Right kidney (tissue), 1 donor: Measurements from ENCODE around the gene DPYSL5.

Source experiments
- DNase-seq: peaks from one replicate; pipeline ENCODE4 v3.0.0-alpha.2; 2016

DPYSL5 gene

DNA sequence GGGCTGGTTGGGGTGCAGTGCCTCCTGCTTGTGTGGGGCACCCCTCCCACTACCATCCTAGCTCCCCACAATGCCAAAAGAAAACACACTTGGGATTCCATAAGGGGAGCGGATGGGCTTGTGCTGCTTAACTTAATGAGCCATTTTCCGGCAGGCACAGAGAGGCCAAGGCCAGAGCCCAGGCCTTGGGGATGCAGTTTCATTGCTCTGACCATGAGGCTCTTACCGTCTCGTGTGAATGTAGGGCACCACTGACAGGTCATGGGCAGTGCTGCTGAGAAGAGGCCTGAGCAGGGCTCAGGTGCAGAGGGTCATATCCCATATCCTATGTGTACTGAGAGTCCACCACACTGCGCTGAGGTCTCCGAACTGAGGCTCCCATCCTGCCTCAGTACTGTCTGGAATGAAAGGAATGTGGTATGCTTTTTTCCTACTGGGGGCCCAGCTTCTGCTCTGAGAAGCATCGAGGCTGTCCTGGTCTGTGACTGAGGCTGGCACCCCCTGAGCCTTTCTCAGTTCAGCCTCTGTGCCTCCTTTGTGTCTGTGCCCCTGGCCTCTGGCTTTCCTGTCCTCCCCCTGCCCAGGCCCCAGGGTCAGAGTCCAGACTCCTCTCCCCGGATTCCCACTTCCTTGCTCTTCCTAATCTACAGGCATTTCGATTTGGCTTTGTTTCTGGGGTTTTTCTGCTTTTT is 77.3 kb downstream of the DPYSL5 start:
- DNase-seq = no peak

GRCh38 chr2:26927221-26927620 is 79.3 kb downstream of the DPYSL5 start:
- DNase-seq = no peak

GRCh38 chr2:26932974-26933373 is 85.0 kb downstream of the DPYSL5 start:
- DNase-seq = no peak

DNA sequence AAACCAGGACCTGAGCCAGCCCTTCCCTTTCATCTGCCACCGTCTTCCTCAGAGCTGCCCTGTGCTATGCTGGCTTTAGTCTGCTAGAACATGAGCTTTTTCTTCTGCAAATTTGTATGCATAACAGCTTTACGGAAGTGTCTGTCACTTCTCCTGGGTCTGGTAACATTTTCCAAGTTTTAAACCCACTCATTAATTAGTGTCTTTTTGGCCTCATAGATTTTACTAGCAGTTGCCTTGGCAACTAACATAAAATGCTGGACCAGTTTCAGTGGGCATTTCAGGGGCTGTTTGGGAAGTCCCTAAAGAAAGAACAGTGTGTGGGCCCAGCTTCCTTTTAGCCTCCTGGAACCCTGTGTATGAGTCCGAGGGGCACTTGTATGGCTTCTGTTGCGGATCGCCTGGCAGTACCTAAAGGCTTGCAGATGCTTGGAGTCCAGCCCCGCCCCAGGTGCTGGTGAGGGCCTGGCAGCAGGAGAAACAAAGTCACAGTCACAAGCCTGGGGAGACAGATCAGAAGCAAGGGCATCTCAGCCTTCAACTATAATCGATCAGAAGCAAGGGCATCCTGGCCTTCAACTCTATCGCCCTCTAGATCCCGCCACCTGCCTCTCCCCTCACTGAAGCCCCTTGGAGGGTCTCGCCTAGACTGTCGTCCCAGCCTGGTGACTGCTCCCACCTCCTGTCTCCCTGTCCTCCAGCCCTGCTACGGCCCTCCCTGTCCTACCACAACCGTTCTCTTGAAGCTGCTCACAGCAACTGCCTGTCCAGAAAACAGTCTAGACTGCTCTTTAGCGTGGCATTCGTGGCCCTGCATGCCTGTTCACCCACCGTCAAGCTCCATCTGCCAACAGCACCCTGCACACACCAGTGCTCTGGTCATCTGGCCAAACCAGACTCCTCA is 85.8 kb downstream of the DPYSL5 start:
- no peak for DNase-seq

DNA sequence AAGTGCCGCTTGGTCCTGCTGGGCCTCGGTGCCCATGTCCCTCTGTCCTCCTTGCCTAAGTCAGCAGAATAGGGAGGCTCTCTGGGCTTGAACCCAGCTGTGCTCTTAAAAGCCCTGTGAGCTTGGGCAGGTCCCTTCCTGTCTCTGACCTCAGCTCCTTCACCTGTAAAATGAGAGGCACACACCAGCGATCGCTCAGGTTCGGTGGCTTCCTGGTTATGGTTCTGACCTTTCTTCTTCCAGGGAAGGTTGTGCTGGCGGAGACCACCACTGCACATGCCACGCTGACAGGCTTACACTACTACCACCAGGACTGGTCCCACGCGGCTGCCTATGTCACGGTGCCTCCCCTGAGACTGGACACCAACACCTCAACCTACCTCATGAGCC is 86.4 kb downstream of the DPYSL5 start:
- DNase-seq = no peak

- DNase-seq = no peak
These were observed 87.1 kb downstream of the DPYSL5 start for GRCh38 chr2:26934985-26935384.

DNA sequence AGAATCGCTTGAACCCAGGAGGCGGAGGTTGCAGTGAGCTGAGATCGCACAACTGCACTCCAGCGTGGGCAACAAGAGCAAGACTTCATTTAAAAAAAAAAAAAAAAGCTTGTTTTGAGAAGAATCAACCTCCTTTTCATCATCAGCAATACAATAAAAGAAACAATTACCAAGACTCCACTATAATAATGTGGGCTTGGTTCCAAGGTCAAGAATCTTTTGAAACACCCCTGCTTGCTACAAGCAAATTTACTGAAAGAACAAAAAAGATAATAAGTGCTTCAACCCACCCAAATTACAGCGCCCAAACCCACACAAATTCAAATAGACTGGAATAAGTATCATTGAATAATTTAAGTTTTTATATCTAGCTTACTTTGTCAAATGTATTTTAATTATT is 88.9 kb downstream of the DPYSL5 start:
- no peak for DNase-seq

DNA sequence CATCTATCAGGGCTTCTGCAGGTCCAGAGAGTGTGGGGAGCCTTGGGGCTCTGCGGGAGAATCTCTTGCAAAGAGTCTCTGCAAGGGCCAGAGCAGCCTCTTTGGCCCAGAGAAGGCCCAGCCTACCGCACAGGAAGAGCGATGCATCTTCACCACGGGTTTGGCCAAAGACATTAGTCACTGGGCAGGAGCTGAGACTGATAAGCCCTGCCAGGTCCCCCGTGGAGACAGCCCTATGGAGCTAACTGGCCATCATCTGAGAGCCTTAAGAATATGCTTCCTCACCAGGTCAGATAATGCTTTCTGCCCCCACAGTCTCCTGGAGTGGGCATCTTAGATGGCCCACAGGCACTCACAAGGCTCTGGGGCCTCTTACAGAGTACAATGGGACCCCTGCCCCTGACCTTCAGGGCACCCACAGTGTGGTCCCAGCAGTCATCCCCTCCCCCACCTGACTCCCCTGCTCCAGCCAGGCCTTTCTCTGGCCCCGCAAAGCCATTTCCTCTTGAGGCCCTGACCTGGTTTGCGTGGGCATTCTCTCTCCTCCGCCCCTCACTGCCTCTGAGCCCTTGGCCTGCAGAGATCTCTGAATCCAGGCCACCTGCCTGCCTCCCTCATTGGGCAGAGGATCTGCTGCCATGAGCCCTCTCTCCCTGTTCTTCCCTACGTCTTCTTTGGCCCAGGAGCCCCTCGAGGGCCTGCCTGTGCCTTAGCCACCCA is 90.6 kb downstream of the DPYSL5 start:
- no peak for DNase-seq

- no peak for DNase-seq
These were observed 92.1 kb downstream of the DPYSL5 start for GRCh38 chr2:26940001-26940400.

DNA sequence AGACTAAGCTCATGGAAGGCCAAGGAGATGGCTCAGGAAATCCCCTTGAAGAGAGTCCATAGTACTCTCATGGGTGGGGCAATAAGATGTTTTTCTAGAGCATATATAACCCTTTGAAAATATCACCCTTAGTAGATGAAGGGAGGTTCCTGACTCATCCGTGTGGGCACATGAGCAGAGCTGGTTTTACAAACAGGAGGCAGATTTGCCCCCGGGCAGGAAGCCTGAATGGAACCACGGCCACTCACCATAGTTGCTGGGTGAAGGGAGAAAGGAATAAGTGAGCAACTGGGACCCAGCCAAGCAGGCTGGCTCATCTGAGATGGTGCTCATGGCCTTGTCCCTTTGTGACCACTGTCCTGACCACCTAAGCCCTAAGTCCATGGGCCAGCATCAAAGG is 93.6 kb downstream of the DPYSL5 start:
- DNase-seq = no peak

GRCh38 chr2:26942543-26943295 is 94.8 kb downstream of the DPYSL5 start:
- DNase-seq = peak; percentile 54

GRCh38 chr2:26945991-26946750 is 98.2 kb downstream of the DPYSL5 start:
- no peak for DNase-seq

DNA sequence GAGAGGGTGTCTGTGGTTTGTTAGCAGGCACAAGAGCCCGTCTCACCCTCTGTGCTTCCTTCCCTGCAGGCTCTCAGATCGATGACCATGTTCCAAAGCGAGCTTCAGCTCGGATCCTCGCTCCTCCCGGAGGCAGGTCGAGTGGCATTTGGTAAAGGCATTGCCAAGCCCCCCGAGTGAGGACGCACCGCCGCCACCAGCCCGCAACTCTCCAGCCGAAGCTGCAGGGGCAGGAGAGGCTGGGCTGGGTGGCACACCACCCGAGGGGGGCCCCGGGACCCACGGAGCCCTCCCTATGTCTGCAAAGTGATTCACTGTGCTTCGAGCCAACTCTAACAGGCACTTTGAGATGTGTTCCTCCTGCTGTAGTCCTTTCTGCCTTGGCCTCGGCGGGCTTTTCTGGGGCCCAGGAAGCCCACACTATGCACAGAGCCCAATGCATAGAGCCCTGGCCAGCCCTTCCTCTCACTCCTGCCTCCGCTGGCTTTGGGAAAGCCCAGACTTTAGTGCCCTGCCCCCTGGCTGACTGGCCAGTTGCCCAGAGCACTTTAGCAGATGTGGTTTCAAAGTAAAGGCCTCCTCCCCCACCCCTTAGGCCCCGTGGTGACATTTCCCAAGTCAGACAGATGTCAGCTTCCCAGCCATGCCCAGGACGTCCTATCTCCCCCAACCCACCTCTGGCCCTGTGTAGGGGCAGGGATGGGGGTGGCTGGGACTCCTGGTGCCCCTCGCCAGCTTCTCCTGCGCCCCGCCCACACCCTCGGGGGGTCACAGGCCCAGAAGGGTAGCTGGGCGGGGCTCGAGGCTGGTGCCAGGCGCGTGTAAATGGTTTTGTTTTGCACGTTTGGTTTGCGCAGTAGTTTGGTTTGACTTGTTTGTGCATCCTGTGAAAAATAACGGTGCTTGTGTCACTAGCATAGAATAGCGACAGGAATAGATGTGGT is 99.2 kb downstream of the DPYSL5 start:
- no peak for DNase-seq

DNA sequence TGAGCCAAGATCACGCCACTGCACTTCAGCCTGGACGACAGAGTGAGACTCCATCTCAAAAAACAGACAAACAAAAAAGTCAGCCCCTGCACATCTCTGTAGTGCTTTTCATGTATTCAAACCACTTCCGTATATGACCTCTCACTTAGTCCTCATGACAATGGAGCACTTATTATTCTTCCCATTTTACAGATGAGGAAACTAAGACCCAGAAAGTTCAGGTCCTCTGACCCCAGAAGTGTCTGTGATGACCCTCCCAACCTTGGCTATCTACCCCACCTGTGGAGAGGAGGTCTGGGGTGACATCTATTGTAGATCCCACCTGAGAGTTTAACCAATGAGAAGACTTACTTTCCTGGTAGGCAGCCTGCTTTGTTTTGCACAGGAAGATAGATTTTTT is 100.9 kb downstream of the DPYSL5 start:
- DNase-seq = no peak

- no peak for DNase-seq
These were observed 102.3 kb downstream of the DPYSL5 start for GRCh38 chr2:26950246-26950645.

DNA sequence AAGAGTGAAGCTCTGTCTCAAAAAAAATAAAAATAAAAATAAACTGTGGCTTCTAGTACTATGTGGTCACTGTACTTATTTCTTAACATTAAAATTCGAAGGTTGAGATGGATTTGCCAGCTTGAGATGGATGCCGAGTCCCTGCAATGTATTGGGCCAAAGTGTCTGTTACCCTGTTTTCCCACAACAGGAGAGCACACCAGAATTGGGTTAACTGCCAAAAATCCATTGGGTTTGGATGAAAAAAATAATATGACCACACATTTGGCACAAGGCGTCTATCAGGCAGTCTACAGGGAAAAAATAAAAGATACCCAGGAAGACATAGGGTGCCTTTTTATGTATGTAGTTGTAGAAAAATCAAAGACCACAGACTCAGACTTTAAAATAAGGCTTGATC is 103.3 kb downstream of the DPYSL5 start:
- no peak for DNase-seq

GRCh38 chr2:26952374-26952773 is 104.4 kb downstream of the DPYSL5 start:
- no peak for DNase-seq

- no peak for DNase-seq
These were observed 106.2 kb downstream of the DPYSL5 start for GRCh38 chr2:26954135-26954534.

DNA sequence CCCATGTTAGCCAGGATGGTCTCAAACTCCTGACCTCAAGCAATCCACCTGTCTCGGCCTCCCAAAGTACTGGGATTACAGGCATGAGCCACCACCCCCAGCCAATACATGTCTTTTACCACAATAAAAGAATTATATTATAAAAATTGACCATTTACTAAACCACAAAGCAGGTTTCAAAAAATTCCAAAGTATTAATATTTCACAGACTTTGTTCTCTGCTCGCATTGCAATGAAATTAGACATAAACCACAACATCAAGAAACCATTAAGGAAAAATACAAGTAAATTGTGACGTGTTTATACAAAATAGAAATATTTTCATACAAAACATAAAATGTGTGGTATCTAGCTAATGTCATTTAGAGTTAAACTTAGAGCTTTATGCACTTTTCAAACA is 109.1 kb downstream of the DPYSL5 start:
- DNase-seq = no peak

DNA sequence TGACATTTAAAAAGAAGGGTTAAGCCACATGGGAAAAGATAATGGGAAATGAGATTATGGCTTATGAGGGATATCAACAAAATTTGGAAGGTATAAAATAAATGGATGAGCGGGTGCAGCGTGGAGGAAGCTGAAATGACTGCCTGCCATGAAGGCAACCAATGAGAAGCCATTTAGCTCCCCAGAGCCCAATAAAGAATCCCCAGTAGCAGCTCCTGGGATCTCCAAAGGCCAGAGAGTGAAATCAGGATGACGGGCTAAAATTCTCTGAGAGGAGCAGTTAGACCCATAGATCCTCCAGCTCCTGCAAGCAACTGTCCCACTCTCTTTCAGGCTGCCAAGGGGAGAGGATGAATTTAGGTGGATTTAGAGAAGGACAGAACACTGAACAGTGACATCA is 109.6 kb downstream of the DPYSL5 start:
- no peak for DNase-seq

GRCh38 chr2:26959331-26959730 is 111.4 kb downstream of the DPYSL5 start:
- no peak for DNase-seq
